ENCODE results near the gene BCL2L12.

DNA sequence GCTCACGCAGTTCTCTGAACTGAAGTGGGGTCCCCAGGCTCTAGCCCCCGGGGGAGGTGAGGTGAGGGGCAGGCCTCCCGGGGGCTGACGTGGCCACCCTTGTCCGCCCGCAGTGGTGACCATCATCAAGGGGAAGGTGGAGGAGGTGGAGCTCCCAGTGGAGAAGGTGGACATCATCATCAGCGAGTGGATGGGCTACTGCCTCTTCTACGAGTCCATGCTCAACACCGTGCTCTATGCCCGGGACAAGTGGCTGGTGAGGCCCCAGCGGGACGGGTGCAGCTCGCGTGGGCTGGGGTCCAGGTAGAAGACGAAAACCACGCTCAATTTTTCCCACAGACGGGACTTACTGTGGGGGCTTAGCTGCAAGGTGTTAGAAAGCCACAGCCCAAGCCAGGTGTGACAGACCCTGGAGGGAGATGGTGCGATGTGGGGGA, 18.1 kb downstream of the BCL2L12 start:
- TF ChIP-seq, protein P1, sequence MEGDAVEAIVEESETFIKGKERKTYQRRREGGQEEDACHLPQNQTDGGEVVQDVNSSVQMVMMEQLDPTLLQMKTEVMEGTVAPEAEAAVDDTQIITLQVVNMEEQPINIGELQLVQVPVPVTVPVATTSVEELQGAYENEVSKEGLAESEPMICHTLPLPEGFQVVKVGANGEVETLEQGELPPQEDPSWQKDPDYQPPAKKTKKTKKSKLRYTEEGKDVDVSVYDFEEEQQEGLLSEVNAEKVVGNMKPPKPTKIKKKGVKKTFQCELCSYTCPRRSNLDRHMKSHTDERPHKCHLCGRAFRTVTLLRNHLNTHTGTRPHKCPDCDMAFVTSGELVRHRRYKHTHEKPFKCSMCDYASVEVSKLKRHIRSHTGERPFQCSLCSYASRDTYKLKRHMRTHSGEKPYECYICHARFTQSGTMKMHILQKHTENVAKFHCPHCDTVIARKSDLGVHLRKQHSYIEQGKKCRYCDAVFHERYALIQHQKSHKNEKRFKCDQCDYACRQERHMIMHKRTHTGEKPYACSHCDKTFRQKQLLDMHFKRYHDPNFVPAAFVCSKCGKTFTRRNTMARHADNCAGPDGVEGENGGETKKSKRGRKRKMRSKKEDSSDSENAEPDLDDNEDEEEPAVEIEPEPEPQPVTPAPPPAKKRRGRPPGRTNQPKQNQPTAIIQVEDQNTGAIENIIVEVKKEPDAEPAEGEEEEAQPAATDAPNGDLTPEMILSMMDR (IDR thresholded peaks at IDR 0.05; ENCODE audit: insufficient read depth, low read length, poor library complexity, severe bottlenecking), result no peak
- TF ChIP-seq EZH2phosphoT487 (conservative IDR thresholded peaks at IDR 0.05; ENCODE audit: low read length), result no peak
